Measurements from ENCODE around the gene UBL4B. TPM values are rescaled to one million over a fixed set of nuclear protein-coding genes. Genes with fewer than 3 reads are reported as not detected.

UBL4B gene
- total RNA-seq, 1 experiment from 2014 or later = not detected

DNA sequence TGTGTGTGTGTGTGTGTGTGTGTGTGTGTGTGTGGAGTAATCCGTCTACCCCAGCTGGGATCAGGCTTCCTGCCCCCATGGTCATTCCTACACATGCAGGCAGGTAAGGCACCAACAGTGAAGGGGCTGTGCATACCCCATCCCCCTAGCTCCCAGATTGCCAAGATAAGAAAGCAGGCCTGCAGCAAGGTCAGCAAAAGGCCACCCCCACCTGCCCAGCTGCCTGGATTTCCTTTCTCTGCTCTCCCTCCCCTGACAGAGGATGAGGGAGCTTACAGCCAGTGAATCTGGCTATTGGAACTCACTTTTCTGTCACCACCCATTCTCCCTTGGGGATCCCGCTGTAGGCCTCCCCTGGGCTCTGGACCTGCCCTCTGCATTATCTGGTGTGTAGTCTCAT, 49.6 kb upstream of the UBL4B start:
- no peaks in the 10 kb centered on the region for H3K79me1 ChIP-seq (ENCODE audit: insufficient read depth, low read depth, low read length, poor library complexity, severe bottlenecking)
- Mint-ChIP-seq H3K4me3 (no peak overlapping the region), H3K27me3 (ENCODE audit: low read depth) (peaks cover 40% of the 10 kb centered on the region), H3K4me1 (peaks cover 0 to 3% of the 10 kb centered on the region in 2 experiments; a peak in 1 of 4 replicates), H3K27ac (no peak overlapping the region), H3K9me3 (no peaks in the 10 kb centered on the region; a peak in 1 of 5 replicates), H3K36me3 (ENCODE audit: insufficient read depth in 1 of 3, low read depth in 3 of 3) (peaks cover 14 to 26% (median 24%) of the 10 kb centered on the region in 3 experiments)
- no peak overlapping the region for H3K4ac ChIP-seq (ENCODE audit: low read depth, low read length)
- H3K9ac ChIP-seq (ENCODE audit: extremely low read depth, insufficient read length, low read length) = no peak overlapping the region
- no peak overlapping the region for H3T11ph ChIP-seq (ENCODE audit: low read length)
- no peak overlapping the region for H3K56ac ChIP-seq (ENCODE audit: insufficient read length, low read depth, low read length)
- H2BK5ac ChIP-seq (ENCODE audit: insufficient read length, low read length) = no peak overlapping the region
- no peak for DNase-seq
- TF ChIP-seq, protein P1, sequence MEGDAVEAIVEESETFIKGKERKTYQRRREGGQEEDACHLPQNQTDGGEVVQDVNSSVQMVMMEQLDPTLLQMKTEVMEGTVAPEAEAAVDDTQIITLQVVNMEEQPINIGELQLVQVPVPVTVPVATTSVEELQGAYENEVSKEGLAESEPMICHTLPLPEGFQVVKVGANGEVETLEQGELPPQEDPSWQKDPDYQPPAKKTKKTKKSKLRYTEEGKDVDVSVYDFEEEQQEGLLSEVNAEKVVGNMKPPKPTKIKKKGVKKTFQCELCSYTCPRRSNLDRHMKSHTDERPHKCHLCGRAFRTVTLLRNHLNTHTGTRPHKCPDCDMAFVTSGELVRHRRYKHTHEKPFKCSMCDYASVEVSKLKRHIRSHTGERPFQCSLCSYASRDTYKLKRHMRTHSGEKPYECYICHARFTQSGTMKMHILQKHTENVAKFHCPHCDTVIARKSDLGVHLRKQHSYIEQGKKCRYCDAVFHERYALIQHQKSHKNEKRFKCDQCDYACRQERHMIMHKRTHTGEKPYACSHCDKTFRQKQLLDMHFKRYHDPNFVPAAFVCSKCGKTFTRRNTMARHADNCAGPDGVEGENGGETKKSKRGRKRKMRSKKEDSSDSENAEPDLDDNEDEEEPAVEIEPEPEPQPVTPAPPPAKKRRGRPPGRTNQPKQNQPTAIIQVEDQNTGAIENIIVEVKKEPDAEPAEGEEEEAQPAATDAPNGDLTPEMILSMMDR (conservative IDR thresholded peaks at IDR 0.05) = no peak
- no peak overlapping the region for H4K8ac ChIP-seq (replicated peaks; ENCODE audit: insufficient read length, low read depth, low read length)
- H3K4me2 ChIP-seq (ENCODE audit: insufficient read depth, insufficient read length, low read length) = no peak overlapping the region
- no peak overlapping the region for H3K23ac ChIP-seq (ENCODE audit: insufficient read length, low read depth, low read length)
- H3K79me2 ChIP-seq (ENCODE audit: insufficient read depth, low read length) = no peaks in the 10 kb centered on the region
- H3K27me3 ChIP-seq (ENCODE audit: insufficient read depth, low read length) = peaks cover 20% of the 10 kb centered on the region
- H3K14ac ChIP-seq (ENCODE audit: insufficient read depth, low read length) = no peak overlapping the region
- peaks cover 4% of the 10 kb centered on the region for H4K20me1 ChIP-seq (ENCODE audit: control insufficient read depth, insufficient read depth, insufficient read length)
- H2AK5ac ChIP-seq (ENCODE audit: insufficient read length, low read length) = no peak overlapping the region
- no peak overlapping the region for H3K18ac ChIP-seq (ENCODE audit: insufficient read length, low read depth, low read length)
- H3K9me3 ChIP-seq (ENCODE audit: control insufficient read depth, low read depth, low read length) = no peaks in the 10 kb centered on the region
- no peak overlapping the region for H4K91ac ChIP-seq (ENCODE audit: insufficient read length, low read depth, low read length)
- WGBS (ENCODE audit: extremely low coverage, insufficient read length, low lambda C conversion rate) = no CpG with 5 or more reads among the region's 2 CpGs
- H3K27ac ChIP-seq (ENCODE audit: insufficient read length, low read depth, low read length) = no peak overlapping the region
- H2AFZ ChIP-seq (ENCODE audit: low read length) = no peak overlapping the region
- no peak overlapping the region for H2BK120ac ChIP-seq (ENCODE audit: low read depth, low read length, poor library complexity, severe bottlenecking)
- H4K5ac ChIP-seq (ENCODE audit: insufficient read length, low read depth, low read length) = no peak overlapping the region
- H2BK20ac ChIP-seq (ENCODE audit: low read depth, low read length, poor library complexity, severe bottlenecking) = no peak overlapping the region
- no peaks in the 10 kb centered on the region for H3K23me2 ChIP-seq (ENCODE audit: insufficient read length, low read depth, low read length, poor library complexity, severe bottlenecking)
- H2BK15ac ChIP-seq (ENCODE audit: low read depth, low read length) = no peak overlapping the region
- H3K4me1 ChIP-seq (ENCODE audit: insufficient read depth, low read length) = no peaks in the 10 kb centered on the region
- no peak overlapping the region for H2BK12ac ChIP-seq (ENCODE audit: insufficient read length, low read depth, low read length)
